ENCODE data around the gene BABAM2. TPM values are rescaled to one million over a fixed set of nuclear protein-coding genes. Genes with fewer than 3 reads are reported as not detected.

The BABAM2 gene
- total RNA-seq, 1 experiment from 2014 or later, result 27.1 TPM

DNA sequence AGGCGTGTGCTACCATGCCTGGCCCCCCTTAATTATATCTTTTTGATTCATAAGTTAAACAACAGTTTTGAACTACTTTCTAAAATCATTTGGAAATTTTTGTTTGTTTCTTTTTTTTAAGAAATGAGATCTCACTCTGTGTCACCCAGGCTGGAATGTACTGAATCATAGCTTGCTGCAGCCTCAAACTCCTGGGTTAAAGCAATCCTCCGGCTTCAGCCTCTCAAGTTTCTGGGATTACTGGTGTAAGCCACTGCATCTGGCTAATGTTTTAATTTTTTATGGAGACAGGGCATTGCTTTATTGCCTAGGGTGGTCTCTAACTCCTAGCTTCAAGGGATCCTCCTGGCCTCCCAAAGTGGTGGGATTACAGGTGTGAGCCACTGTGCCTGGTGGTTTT is 71.5 kb downstream of the BABAM2 start:
- H3K18ac ChIP-seq (ENCODE audit: insufficient read length, low read depth, low read length), result no peak overlapping the region
- no peak overlapping the region for H2BK12ac ChIP-seq (ENCODE audit: insufficient read length, low read depth, low read length)
- H3K27me3 ChIP-seq (ENCODE audit: insufficient read depth, low read length), result no peaks in the 10 kb centered on the region
- no peak overlapping the region for H3K27ac Mint-ChIP-seq
- no peak overlapping the region for H3K27ac ChIP-seq (ENCODE audit: insufficient read length, low read depth, low read length)
- no peak overlapping the region for H2BK20ac ChIP-seq (ENCODE audit: low read depth, low read length, poor library complexity, severe bottlenecking)
- no peak overlapping the region for H3K56ac ChIP-seq (ENCODE audit: insufficient read length, low read depth, low read length)
- no peak for DNase-seq
- no peak overlapping the region for H2BK15ac ChIP-seq (ENCODE audit: low read depth, low read length)
- H2AK5ac ChIP-seq (ENCODE audit: insufficient read length, low read length), result no peak overlapping the region
- H4K20me1 ChIP-seq (ENCODE audit: control insufficient read depth, insufficient read depth, insufficient read length), result no peaks in the 10 kb centered on the region
- no peaks in the 10 kb centered on the region for H3K79me1 ChIP-seq (ENCODE audit: insufficient read depth, low read depth, low read length, poor library complexity, severe bottlenecking)
- H2BK120ac ChIP-seq (ENCODE audit: low read depth, low read length, poor library complexity, severe bottlenecking), result no peak overlapping the region
- no peak overlapping the region for H3K14ac ChIP-seq (ENCODE audit: insufficient read depth, low read length)
- no peak overlapping the region for H2AFZ ChIP-seq (ENCODE audit: low read length)
- H3K23me2 ChIP-seq (ENCODE audit: insufficient read length, low read depth, low read length, poor library complexity, severe bottlenecking), result no peaks in the 10 kb centered on the region
- 0 out of 2 replicates have a peak, but pooled peaks cover 1% of the 10 kb centered on the region for H3K79me2 ChIP-seq (ENCODE audit: insufficient read depth, low read length)
- H3K27me3 Mint-ChIP-seq (ENCODE audit: low read depth), result no peaks in the 10 kb centered on the region; the same call in none of the 2 replicates
- no peak overlapping the region for H4K8ac ChIP-seq (replicated peaks; ENCODE audit: insufficient read length, low read depth, low read length)
- no peak overlapping the region for H3K9ac ChIP-seq (ENCODE audit: extremely low read depth, insufficient read length, low read length)
- no CpG with 5 or more reads among the region's 2 CpGs for WGBS (ENCODE audit: extremely low coverage, insufficient read length, low lambda C conversion rate)
- H4K91ac ChIP-seq (ENCODE audit: insufficient read length, low read depth, low read length), result no peak overlapping the region
- TF ChIP-seq, protein P1, sequence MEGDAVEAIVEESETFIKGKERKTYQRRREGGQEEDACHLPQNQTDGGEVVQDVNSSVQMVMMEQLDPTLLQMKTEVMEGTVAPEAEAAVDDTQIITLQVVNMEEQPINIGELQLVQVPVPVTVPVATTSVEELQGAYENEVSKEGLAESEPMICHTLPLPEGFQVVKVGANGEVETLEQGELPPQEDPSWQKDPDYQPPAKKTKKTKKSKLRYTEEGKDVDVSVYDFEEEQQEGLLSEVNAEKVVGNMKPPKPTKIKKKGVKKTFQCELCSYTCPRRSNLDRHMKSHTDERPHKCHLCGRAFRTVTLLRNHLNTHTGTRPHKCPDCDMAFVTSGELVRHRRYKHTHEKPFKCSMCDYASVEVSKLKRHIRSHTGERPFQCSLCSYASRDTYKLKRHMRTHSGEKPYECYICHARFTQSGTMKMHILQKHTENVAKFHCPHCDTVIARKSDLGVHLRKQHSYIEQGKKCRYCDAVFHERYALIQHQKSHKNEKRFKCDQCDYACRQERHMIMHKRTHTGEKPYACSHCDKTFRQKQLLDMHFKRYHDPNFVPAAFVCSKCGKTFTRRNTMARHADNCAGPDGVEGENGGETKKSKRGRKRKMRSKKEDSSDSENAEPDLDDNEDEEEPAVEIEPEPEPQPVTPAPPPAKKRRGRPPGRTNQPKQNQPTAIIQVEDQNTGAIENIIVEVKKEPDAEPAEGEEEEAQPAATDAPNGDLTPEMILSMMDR (conservative IDR thresholded peaks at IDR 0.05), result no peak
- peaks cover 0 to 3% (median 0%) of the 10 kb centered on the region in 3 experiments; a peak in 2 of 7 replicates for H3K36me3 Mint-ChIP-seq (ENCODE audit: insufficient read depth in 1 of 3, low read depth in 3 of 3)
- no peak overlapping the region for H3K23ac ChIP-seq (ENCODE audit: insufficient read length, low read depth, low read length)
- H3K4me1 ChIP-seq (ENCODE audit: insufficient read depth, low read length), result no peaks in the 10 kb centered on the region
- H3K4me1 Mint-ChIP-seq, result no peaks in the 10 kb centered on the region; a peak in 1 of 4 replicates
- H4K5ac ChIP-seq (ENCODE audit: insufficient read length, low read depth, low read length), result no peak overlapping the region
- no peak overlapping the region for H3K4me2 ChIP-seq (ENCODE audit: insufficient read depth, insufficient read length, low read length)
- no peak overlapping the region for H3K4me3 Mint-ChIP-seq
- no peak overlapping the region for H3K4ac ChIP-seq (ENCODE audit: low read depth, low read length)
- no peak overlapping the region for H2BK5ac ChIP-seq (ENCODE audit: insufficient read length, low read length)
- H3K9me3 ChIP-seq (ENCODE audit: control insufficient read depth, low read depth, low read length), result no peaks in the 10 kb centered on the region
- peaks cover 0 to 5% of the 10 kb centered on the region in 2 experiments; a peak in 2 of 5 replicates for H3K9me3 Mint-ChIP-seq
- H3T11ph ChIP-seq (ENCODE audit: low read length), result no peak overlapping the region

All from H9 (cell line).